ENCODE data around the gene PCDH15. TPM values are rescaled to one million over a fixed set of nuclear protein-coding genes. Genes with fewer than 3 reads are reported as not detected.

The PCDH15 gene
- total and polyA plus RNA-seq, 9 of the 15 experiments (the other 6 are each of a cell fraction or from before 2014, with no cell fraction given), result not detected

- ChIA-PET POLR2A (no interaction called here), CTCF (ENCODE audit: low intra/inter-chr PET ratio) (no interaction called here)
- H3K9me3 ChIP-seq (replicated peaks; ENCODE audit: control insufficient read depth, insufficient read depth, low read depth, low read length), result no peaks in the 10 kb centered on the region; the same call in 1 of the 2 replicates
- no peak overlapping the region for H3K4me3 ChIP-seq
- no peak overlapping the region for H2AFZ ChIP-seq (ENCODE audit: low read depth, low read length)
- WGBS (ENCODE audit: insufficient coverage, low coverage, missing lambda C conversion rate), result 8% methylated on average over 8 of the region's 8 CpGs
- no peaks in the 10 kb centered on the region for H4K20me1 ChIP-seq (replicated peaks; ENCODE audit: control insufficient read depth, insufficient read depth, low read length)
- DNase-seq (ENCODE audit: extremely low read depth in 1 of 4, low spot score in 3 of 4) (peak in 3 of 4 experiments; percentile 6 to 16 (median 12)), FAIRE-seq (no peak), ATAC-seq (no peak)
- in situ Hi-C loops (cut with MboI), result no loop called here
- no peaks in the 10 kb centered on the region for H3K9me1 ChIP-seq (ENCODE audit: control insufficient read depth, insufficient read depth, low read length)
- no peak overlapping the region for H3K4me2 ChIP-seq (ENCODE audit: insufficient read depth, low read length)
- intact Hi-C loops (cut with micrococcal nuclease), result no loop called here
- no peaks in the 10 kb centered on the region for H3K79me2 ChIP-seq (ENCODE audit: control insufficient read depth, insufficient read depth, low read length)
- no TSS peak for BruUV-seq (replicated peaks)
- no peak overlapping the region for H3K27ac ChIP-seq (ENCODE audit: extremely low read depth, low read depth, low read length)
- H3K4me1 ChIP-seq (replicated peaks in 1 of 2; ENCODE audit: control insufficient read depth in 2 of 2, insufficient read depth in 2 of 2, low read length in 2 of 2), result no peaks in the 10 kb centered on the region
- no peaks in the 10 kb centered on the region for H3K27me3 ChIP-seq (ENCODE audit: control insufficient read depth in 2 of 2, insufficient read depth in 2 of 2, low read length in 2 of 2)
- no peak overlapping the region for H3K9ac ChIP-seq (ENCODE audit: insufficient read depth in 1 of 2, low read depth in 2 of 2, low read length in 2 of 2)
- no peaks in the 10 kb centered on the region for H3K36me3 ChIP-seq (ENCODE audit: control insufficient read depth, insufficient read depth, low read length)
- TF ChIP-seq PATZ1 (CRISPR knock-in tag; IDR thresholded peaks at IDR 0.05; ENCODE audit: borderline replicate concordance) (no peak), POLR2AphosphoS2 (IDR thresholded peaks at IDR 0.05; ENCODE audit: low read length) (no peak), CTCF (IDR thresholded peaks at IDR 0.05 in 2 of 3, conservative IDR thresholded peaks at IDR 0.05 in 1 of 3; ENCODE audit: insufficient read depth in 2 of 3, low read depth in 1 of 3, low read length in 3 of 3) (peak in 2 of 3 experiments; percentile 7 to 46; a peak in 1 of 6 replicates)
These were observed 1014.7 kb downstream of the PCDH15 start for GRCh38 chr10:53786236-53786900.

Measured in K562 (cell line).